Activated CD4-positive, alpha-beta T cell treated with anti-CD3 and anti-CD28 coated beads for 4 hours (primary cell): ENCODE measurements around the gene TAF6.
A peak's percentile ranks its signal among the peaks of the same experiment; 100 is the strongest.
"Not testable (repeated sequence)": the region's sequence is repeated elsewhere in the genome, so short reads cannot be mapped to it uniquely, and the experiment has no call there.

ENCODE experiments used
- DNase-seq, 2 donors: peaks; one replicate each; pipeline ENCODE4 v3.0.0-alpha.2; 2020

Gene TAF6

DNA sequence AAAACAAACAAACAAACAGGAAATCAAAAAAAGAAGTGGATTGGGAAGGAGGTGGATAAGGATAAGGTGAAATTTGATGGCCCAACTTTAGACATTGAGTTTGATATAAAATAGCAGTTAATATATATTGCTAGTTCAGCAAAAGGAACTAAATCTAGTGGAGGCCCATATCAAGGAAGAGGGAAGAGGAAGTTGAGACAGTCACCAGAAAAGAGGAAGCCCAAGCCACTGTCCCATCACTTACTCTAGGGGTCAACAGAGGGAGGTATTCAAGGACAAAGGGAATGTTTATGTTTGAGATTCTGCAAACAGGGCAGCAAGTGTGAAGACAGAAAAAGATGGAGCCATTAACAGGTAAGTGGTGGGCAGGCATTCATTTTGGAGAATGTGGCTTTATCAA is 33.2 kb upstream of the TAF6 start:
- DNase-seq, result no peak

DNA sequence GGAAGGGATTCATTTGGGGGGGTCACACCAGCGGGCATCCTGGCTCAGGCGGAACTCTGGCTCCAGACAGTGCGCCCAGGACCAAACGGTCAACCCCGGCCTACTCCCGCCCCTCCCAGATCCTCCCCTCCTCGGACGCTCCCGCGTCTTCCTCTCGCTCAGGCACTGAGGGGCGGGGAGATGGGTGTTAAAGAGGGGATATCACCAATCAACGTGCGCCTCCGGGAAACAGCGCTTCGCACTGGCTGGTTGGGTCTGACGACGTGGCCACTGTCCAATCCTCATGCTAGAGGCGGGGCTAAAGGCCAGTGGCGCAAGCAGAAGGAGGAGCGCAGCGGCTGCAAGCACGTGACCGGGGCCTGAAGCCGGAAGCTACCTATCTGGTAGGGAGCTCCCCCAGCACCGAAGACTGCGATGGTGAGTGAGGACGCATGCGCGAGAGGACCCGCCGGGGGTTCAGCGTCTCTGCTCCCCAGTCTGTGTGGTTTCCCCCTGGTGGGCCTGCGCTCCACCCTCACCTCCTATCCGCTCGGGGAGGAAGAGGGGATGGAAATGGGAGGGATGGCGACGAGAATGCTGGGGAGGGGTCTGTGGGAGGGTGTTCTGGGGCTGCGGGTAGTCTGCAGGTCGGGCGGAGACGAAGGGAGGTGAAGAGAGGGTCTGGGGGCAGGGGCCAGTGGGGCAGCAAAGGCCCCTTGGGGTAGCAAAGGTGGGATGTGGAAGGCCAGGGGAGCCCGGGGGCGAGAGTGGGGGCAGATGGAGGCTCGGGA is 29.6 kb upstream of the TAF6 start, which contains the start of gene LAMTOR4:
Gene LAMTOR4, plus strand, starts transcription at position 360 of the 770 bp plus-strand sequence. Its CDS starts 55 bp downstream, at position 415.
- DNase-seq, result peak; percentile 96 to 98

DNA sequence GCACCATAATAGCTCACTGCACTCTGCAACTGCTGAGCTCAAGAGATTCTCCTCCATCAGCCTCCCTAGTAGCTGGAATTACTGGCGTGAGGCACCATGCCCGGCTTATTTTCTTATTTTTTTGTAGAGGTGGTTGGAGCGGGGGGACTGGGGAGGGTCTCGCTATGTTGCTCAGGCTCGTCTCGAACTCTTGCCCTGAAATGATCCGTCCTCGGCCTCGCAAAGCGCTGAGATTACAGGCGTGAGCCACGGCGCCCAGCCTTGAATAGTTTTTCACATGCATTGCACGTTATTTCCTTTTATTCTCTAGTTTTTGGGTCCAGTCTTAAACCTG is 29.0 kb upstream of the TAF6 start:
- no peak for DNase-seq

DNA sequence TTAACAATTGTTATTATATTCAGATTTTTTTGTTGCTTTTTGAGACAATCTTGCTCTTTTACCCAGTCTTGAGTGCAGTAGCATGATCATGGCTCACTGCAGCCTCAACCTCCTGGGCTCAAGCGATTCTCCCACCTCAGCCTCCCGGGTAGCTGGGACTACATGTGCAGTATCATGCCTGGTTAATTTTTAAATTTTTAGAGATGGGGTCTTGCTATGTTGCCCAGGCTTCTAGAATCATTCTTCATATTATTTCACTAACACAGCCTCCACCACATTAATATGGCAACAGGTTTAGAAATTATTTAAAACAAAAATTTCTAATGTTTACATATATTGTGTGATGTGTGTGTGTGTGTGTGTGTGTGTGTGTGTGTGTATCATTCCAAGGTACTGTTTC is 28.1 kb upstream of the TAF6 start:
- no peak for DNase-seq

DNA sequence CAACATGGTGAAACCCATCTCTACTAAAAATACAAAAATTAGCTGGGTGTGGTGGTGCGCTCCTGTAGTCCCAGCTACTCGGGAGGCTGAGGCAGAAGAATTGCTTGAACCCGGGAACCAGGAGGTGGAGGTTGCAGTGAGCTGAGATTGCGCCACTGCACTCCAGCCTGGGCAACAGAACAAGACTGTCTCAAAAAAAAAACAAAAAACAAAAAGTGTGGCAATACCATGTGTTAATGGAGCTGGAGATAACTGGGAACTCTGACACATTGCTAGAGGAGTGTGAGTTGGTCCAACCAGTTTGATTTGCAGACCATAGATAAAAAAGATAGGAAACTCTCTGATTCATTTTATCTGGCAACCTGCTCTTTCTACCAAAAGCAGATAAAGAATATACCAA is 27.2 kb upstream of the TAF6 start:
- DNase-seq, result not testable (repeated sequence)

- DNase-seq, result no peak
Measured at GRCh38 chr7:100142461-100142860, 23.3 kb upstream of the TAF6 start.

- DNase-seq, result no peak
Measured at GRCh38 chr7:100141555-100141949, 22.4 kb upstream of the TAF6 start.

DNA sequence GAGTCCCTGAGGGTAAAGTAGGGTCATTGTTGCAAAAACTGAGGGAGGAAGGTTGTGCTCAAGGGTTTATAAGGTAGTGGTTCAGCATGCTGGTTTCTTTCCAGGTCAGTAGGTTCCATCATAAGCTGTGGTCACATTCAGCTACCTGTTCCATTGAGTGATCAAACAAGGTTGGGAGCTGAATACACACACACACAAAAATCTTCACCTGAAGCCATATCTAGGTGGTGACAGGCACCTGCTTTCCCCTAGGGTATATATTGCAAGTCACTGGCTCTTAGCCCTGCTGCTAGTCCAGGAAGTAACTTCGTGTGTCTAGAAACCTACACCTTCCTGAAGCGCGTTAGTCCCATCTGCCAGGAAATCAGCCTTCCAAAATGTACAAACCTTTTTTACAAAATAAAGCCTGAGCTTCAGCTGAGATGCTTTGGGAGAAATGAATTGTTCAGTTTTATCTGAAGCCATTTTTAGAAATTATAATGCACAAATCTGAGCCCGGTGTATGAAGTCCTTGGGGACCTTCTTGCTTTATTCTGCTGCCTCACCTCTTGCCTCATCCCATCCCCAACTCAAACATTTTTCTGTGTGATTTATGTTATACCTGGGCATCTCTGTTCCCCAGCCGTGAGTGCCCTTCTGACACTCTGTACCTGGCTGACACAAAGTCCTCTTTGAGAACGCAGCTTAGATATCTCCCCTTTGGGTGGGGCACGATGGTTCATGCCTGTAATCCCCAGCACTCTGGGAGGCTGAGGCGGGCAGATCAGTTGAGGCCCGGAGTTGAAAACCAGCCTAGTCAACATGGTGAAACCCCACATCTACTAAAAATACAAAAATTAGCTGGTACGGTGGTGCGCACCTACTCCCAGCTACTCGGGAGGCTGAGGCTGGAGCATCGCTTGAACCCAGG is 18.9 kb upstream of the TAF6 start:
- DNase-seq, result no peak

DNA sequence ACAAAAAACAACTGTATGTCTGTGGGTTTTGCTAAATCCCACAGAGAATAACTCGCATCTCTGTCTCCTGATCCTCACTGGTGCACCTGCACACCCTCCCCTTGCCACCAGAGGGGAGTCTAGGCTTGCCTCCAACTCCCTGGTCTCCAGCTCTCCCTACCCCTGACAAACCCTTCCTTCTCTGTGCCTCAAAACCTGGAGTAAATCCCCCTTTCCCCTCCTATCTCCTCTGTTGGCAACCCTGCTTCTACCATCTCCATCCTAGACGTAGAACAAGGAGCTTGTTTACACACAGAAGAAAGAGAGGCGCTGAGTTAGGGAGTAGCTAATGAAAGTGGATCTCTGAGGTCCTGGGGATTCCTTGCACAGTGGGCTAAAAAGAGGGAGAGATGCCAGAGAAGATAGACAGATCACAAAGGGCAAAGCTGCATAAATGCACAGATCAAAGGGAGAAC is 13.6 kb upstream of the TAF6 start:
- peak; percentile 64 to 66 for DNase-seq

DNA sequence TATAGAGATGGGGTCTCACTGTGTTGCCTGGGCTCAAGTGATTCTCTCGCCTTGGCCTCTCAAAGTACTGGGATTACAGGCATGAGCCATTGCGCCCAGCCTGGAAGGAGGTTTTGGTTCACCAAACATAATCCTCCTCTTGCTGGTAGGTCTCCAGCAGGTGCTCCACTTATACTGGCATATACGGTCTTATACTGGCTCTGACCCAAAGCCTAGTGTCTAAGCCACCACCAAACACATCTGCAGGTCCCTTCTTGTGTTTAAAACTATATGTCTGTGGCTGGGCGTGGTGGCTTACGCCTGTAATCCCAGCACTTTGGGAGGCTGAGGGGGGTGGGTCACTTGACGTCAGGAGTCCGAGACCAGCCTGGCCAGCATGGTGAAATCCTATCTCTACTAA is 13.0 kb upstream of the TAF6 start:
- no peak for DNase-seq

GRCh38 chr7:100130608-100131453 is 11.7 kb upstream of the TAF6 start:
- peak; percentile 78 to 90 for DNase-seq

DNA sequence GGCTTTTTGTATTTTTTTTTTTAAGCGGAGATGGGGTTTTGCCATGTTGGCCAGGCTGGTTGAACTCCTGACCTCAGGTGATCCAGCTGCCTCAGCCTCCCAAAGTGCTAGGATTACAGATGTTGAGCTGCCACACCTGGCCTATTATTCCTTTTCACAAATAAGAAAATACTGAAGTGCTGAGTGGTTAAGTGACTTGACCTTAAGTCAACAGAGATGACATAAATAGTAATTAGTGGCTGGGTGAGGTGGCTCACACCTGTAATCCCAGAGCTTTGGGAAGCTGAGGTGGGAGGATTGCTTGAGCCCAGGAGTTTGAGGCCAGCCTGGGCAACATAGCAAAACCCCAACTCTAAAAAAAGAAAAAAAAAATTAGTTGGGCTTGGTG is 11.1 kb upstream of the TAF6 start:
- not testable (repeated sequence) for DNase-seq

DNA sequence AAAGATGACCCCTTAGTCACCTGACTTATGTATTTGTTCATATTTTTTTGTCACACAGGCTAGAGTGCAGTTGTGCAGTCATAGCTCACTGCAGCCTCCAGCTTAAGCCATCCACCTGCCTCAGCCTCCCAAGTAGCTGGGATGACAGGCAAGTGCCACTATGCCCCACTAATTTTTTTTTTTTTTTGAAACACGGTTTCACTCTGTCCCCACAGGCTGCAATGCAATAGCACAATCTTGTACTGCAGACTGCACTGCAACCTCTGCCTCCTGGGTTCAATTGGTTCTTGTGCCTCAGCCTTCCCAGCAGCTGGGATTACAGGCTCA is 9.4 kb upstream of the TAF6 start:
- no peak for DNase-seq

GRCh38 chr7:100127866-100128636 is 8.9 kb upstream of the TAF6 start:
- peak in 1 of 2 donors; percentile 11 for DNase-seq

- DNase-seq, result peak; percentile 88 to 92
Measured at GRCh38 chr7:100126931-100127865, 8.0 kb upstream of the TAF6 start, which contains the start of gene MBLAC1. Gene MBLAC1, plus strand, starts transcription at chr7:100126967. Its CDS starts 429 bp downstream, at chr7:100127396.

DNA sequence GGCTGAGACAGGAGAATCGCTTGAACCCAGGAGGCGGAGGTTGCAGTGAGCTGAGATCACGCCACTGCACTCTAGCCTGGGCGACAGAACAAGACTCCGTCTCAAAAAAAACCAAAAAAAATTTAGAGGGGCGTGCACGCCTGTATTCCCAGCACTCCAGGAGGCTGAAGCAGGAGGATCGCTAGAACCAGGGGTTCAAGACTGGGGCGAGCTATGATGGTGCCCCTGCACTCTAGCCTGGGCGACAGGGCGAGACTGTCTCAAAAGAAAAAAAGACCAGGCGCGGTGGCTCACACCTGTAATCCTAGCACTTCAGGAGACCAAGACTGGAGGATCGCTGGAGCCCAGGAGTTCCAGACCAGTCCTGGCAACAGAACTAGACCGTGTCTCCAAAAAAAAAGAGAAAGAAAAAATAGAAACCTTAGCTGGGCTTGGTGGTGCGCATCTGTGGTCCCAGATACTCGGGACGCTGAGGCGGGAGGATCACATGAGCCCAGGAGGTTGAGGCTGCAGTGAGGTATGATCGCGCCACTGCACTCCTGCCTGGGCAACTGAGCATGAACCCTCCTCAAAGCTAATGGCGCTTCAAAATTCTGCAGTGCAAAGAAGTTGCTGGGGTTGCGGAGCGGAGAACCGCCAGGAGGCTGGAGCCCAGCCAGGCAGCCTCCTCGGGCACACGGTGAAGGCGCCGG is 7.2 kb upstream of the TAF6 start:
- DNase-seq, result peak in 1 of 2 donors; percentile 13

DNA sequence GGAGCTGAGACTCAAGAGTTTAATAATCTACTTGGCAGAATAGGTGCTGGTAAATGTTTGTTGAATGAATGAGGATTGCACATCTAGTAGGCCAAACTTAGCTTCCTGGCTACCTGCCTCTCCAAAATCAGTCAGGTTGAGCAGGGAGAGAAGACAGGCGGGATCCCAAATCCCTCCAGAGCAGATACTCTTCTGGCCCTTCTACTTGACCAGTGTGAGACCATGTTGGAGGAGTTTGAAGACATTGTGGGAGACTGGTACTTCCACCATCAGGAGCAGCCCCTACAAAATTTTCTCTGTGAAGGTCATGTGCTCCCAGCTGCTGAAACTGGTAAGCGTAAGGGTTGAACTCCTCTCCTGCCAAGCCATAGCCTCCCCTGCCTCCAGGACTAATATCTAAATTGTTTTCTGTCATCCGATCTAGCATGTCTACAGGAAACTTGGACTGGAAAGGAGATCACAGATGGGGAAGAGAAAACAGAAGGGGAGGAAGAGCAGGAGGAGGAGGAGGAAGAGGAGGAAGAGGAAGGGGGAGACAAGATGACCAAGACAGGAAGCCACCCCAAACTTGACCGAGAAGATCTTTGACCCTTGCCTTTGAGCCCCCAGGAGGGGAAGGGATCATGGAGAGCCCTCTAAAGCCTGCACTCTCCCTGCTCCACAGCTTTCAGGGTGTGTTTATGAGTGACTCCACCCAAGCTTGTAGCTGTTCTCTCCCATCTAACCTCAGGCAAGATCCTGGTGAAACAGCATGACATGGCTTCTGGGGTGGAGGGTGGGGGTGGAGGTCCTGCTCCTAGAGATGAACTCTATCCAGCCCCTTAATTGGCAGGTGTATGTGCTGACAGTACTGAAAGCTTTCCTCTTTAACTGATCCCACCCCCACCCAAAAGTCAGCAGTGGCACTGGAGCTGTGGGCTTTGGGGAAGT is 5.4 kb upstream of the TAF6 start:
- no peak for DNase-seq

GRCh38 chr7:100122568-100122967 is 3.4 kb upstream of the TAF6 start:
- DNase-seq, result no peak

GRCh38 chr7:100122067-100122466 is 2.9 kb upstream of the TAF6 start:
- no peak for DNase-seq
